ENCODE measurements around the gene NHLRC2. TPM values are rescaled to one million over a fixed set of nuclear protein-coding genes. Genes with fewer than 3 reads are reported as not detected.

Gene NHLRC2
- total RNA-seq, 4 donors from 2014 or later, result 18.0 to 117 (median 24.1) TPM

- DNase-seq (ENCODE audit: low spot score), result no peak
- TF ChIP-seq CTCF (IDR thresholded peaks at IDR 0.05), result no peak
- ATAC-seq (ENCODE audit: low FRiP score), result no peak
Observed at GRCh38 chr10:113945075-113945686, 90.7 kb downstream of the NHLRC2 start.

- no peak for ATAC-seq (ENCODE audit: low FRiP score)
- DNase-seq (ENCODE audit: low spot score), result no peak
- TF ChIP-seq CTCF (IDR thresholded peaks at IDR 0.05), result no peak
Observed at GRCh38 chr10:113945687-113946085, 91.2 kb downstream of the NHLRC2 start.

DNA sequence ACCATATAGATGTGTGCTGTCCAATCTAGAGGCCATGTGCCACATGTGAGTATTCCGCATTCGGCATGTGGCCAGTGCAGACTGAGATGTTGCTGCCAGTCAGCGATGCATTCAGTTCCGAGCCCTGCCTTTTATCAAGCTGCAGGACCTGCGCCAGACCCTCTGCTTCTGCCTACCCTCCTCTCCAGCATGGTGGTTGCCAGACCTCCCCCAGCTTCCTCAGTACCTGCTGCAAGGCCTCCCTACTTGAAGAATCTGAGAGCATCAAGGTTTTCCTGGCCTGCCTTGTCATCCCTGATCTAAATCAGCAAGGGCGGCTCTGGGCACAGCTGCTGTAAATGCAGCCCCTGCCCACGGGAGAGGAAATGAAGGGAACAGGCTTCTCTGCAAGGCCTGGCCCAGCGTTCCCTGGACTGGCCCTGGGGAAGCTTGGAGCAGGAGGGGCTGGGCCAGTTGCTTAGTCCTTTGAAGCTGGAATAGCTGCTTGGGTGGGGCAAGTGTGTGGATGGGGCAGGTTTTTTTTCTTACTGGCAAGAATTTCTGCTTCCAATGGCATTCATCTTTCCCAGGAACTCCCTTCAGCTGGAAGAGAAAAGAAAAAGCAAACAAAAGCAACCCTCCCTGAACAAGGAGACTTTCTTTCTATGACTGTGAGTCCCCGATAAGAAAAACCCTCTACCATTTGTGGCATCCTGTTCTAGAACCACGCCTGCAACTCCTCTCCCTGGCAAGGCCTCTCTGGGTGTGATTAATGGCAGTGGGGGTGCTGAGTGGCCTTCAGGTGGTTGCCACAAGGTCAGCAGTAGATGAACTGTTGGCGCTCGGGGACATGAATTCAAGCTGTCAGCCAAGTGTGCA is 93.0 kb downstream of the NHLRC2 start:
- DNase-seq (ENCODE audit: low spot score), result no peak
- TF ChIP-seq CTCF (IDR thresholded peaks at IDR 0.05), result no peak
- ATAC-seq (ENCODE audit: low FRiP score), result no peak

- no peak for ATAC-seq (ENCODE audit: low FRiP score)
- DNase-seq (ENCODE audit: low spot score), result no peak
- no peak for TF ChIP-seq CTCF (IDR thresholded peaks at IDR 0.05)
Observed at GRCh38 chr10:113948048-113948447, 93.6 kb downstream of the NHLRC2 start.

DNA sequence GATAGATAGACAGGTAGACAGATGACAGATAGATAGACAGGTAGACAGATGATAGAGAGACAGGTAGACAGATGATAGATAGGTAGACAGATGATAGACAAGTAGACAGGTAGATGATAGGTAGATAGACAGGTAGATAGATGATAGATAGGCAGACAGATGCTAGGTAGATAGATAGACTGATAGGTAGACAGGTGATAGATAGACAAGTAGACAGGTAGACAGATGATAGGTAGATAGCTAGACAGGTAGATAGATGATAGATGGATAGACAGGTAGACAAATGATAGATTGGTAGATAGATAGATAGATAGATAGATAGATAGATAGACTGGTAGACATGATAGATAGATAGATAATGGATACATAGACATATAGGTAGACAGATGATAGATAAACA is 95.8 kb downstream of the NHLRC2 start:
- no peak for DNase-seq (ENCODE audit: low spot score)
- ATAC-seq (ENCODE audit: low FRiP score), result no peak
- no peak for TF ChIP-seq CTCF (IDR thresholded peaks at IDR 0.05)

DNA sequence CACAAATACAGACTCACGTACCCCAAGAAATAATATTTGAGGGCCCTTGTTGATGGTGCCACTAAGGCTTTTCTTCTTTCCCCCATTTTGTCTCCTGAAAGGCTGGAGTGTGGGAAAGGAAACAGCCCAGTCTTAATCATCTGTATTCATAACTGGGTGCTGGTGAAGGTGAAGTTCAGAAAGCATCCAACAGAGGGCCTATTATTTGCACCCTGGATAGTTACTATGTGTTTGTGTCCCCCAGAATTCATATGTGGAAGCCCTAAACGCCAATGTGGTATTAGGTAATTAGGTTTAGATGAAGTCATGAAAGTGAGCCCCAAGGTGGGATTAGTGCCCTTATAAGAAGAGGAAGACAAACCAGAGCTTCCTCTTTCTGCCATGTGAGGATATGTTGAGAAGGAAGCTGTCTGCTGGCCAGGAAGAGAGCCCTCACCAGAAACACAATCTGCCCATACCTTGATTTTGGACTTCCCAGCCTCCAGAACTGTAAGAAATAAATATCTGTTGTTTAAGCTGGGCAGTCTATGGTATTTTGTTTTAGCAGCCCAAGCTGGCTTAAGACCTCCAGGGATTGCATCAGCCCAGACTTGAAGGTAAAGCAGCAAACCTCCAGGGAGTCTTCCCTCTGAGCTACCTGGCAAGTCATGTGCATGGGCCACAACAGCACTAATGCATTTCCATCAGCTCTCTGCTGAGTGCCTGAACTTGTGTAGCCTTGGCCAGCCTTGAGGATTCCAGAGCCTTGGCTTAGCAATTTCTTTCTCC is 99.2 kb downstream of the NHLRC2 start:
- no peak for ATAC-seq (ENCODE audit: low FRiP score)
- no peak for TF ChIP-seq CTCF (IDR thresholded peaks at IDR 0.05)
- DNase-seq (ENCODE audit: low spot score), result no peak
